Gastroesophageal sphincter (tissue), 3 donors: ENCODE measurements around the gene PFKFB2.

Experiments used
- CTCF ChIP-seq, 4 experiments: fragments of 200-600 bp in 2 of 4; fragments of 450-650 bp in 2 of 4; sonication (generic) in 1 of 4; IDR thresholded peaks; one replicate each; pipeline ENCODE4 v1.5.1; 2017 to 2019; ENCODE audit warnings: antibody characterized with exemption in 4 of 4, mild to moderate bottlenecking in 2 of 4, moderate library complexity in 2 of 4
- EP300 ChIP-seq: sonication (generic); formaldehyde crosslinking; IDR thresholded peaks from one replicate; pipeline ENCODE4 v1.6.1; 2017; ENCODE audit warnings: antibody characterized with exemption, mild to moderate bottlenecking

- TF ChIP-seq CTCF (IDR thresholded peaks at IDR 0.05), result no peak
- no peak for TF ChIP-seq EP300
Observed at GRCh38 chr1:207017615-207018559, 35.2 kb upstream of the PFKFB2 start.
